Urothelium cell line (cell line): ENCODE data around the gene AMFR.

Experiments used
- DNase-seq: peaks from one replicate; pipeline ENCODE4 v3.0.0; 2011; ENCODE audit warnings: low spot score, mixed read lengths
- FAIRE-seq: peaks from 2 replicates; lab custom pipeline; 2011; peaks lifted over from hg19 to GRCh38; lab: Jason Lieb, UNC

The AMFR gene

GRCh38 chr16:56314244-56314850 is 111.0 kb downstream of the AMFR start:
- FAIRE-seq = no peak

DNA sequence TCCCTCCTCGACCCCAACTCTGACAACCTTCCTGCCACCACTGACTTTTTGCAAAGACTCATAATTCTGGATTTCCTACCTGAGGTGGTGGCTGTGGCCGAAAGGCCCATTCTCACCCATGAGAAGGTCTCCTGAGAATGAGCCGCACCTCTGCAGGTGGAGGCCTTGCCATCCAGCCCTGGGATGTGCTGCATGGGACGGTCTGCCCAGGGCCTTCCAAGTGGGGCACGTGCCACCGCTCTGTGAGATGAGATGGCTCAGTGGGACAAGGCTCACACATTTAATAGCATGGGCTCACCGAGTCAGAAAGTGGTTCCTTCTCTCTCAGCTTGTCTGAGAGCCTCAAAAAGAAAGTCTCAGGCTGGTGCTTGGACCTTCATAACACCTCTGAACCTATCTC is 112.8 kb downstream of the AMFR start:
- FAIRE-seq = no peak
- no peak for DNase-seq

More at GRCh38 chr16:56314244-56314850, 111.0 kb downstream of the AMFR start:
- DNase-seq = no peak

- DNase-seq (no peak), FAIRE-seq (no peak)
These were observed 113.4 kb downstream of the AMFR start for GRCh38 chr16:56312028-56312300.
